Measurements from ENCODE around the gene MCOLN1. TPM values are rescaled to one million over a fixed set of nuclear protein-coding genes. Genes with fewer than 3 reads are reported as not detected.
"Not testable (repeated sequence)": the region's sequence is repeated elsewhere in the genome, so short reads cannot be mapped to it uniquely, and the experiment has no call there.

MCOLN1 gene
- total RNA-seq, 2 experiments from 2014 or later: 7.8 to 18.3 TPM

DNA sequence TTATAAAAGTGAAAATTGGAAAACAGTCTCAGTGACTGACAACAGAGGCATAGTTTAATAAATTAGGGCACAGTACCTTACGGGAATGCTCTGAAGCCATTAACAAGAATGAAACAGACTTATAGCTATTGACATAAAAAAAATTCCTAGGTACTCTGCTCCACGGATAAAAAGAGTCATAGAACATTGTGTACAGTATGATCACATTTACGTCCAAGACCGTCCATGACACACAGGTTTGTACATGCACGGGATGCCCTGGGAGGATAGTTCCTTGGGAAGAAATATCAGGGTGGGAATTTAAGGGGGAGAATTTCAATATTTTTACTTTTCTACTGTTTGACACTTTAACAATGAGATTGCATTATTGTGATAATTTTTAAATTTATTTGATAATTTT lies 48.3 kb downstream of the MCOLN1 start:
- BruUV-seq (replicated peaks): no TSS peak
- Histone ChIP-seq H3K79me2 (ENCODE audit: insufficient read depth, low read depth, low read length) (no peaks in the 10 kb centered on the region), H2AFZ (ENCODE audit: low read length) (no peak overlapping the region), H3K9me2 (ENCODE audit: insufficient read depth, low read length) (no peaks in the 10 kb centered on the region), H3K4me2 (ENCODE audit: low read length) (no peak overlapping the region), H4K20me1 (ENCODE audit: insufficient read depth, low read length) (no peaks in the 10 kb centered on the region), H3K36me3 (ENCODE audit: insufficient read depth, low read length) (no peaks in the 10 kb centered on the region), H3K4me3 (ENCODE audit: low read depth, low read length, poor library complexity, severe bottlenecking) (no peak overlapping the region), H3K9me3 (ENCODE audit: low read length) (no peaks in the 10 kb centered on the region), H3K4me1 (ENCODE audit: insufficient read depth, low read length, poor library complexity, severe bottlenecking) (no peaks in the 10 kb centered on the region), H3K27ac (ENCODE audit: low read depth, low read length, poor library complexity, severe bottlenecking) (no peak overlapping the region)
- ChIA-PET POLR2A (interaction anchor here (0.7 kb wide), 1 partner anchor 53 kb away, joined by 4 read pairs; no protein-coding TSS in a partner anchor), CTCF (ENCODE audit: unreplicated experiment) (no interaction called here)
- TF ChIP-seq EZH2phosphoT487 (IDR thresholded peaks at IDR 0.05; ENCODE audit: borderline replicate concordance, low read depth, low read length) (no peak), CTCF (conservative IDR thresholded peaks at IDR 0.05; ENCODE audit: low read length) (no peak)
- no peak for DNase-seq (ENCODE audit: low spot score)
- intact Hi-C loops (cut with micrococcal nuclease; ENCODE audit: unreplicated experiment): no loop called here

DNA sequence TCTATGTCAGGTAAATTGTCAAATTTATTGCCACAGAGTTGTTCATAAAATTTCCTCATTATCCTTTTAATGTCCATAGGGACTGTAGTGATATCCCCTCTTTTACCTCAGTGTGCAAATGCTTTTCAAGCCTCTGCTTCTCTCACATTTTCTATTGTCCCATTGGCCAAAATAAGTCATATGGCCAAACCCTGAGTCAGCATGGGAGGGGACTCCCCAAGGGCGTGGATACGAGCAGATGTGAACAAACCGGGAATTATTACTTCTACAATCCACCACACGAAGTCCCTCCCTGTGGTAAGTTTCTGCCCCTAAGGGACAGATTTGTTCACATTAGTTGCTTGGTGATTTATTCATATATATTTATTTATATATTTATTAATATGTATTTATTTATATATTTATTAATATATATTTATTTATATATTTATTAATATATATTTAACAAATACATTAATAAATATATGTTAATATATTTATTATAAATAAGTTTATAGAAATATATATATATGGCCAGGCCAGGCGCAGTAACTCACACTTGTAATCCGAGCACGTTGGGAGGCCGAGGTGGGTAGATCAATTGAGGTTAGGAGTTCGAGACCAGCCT lies 53.1 kb downstream of the MCOLN1 start:
- no peaks in the 10 kb centered on the region for H3K4me1 ChIP-seq (ENCODE audit: insufficient read depth, low read length, poor library complexity, severe bottlenecking)
- no peaks in the 10 kb centered on the region for H3K79me2 ChIP-seq (ENCODE audit: insufficient read depth, low read depth, low read length)
- ChIA-PET POLR2A (no interaction called here), CTCF (ENCODE audit: unreplicated experiment) (no interaction called here)
- no peak overlapping the region for H3K27ac ChIP-seq (ENCODE audit: low read depth, low read length, poor library complexity, severe bottlenecking)
- H3K9me2 ChIP-seq (ENCODE audit: insufficient read depth, low read length): no peaks in the 10 kb centered on the region
- no peak overlapping the region for H2AFZ ChIP-seq (ENCODE audit: low read length)
- no peak overlapping the region for H3K4me2 ChIP-seq (ENCODE audit: low read length)
- BruUV-seq (replicated peaks): no TSS peak
- H3K4me3 ChIP-seq (ENCODE audit: low read depth, low read length, poor library complexity, severe bottlenecking): no peak overlapping the region
- intact Hi-C loops (cut with micrococcal nuclease; ENCODE audit: unreplicated experiment): no loop called here
- H4K20me1 ChIP-seq (ENCODE audit: insufficient read depth, low read length): no peaks in the 10 kb centered on the region
- DNase-seq (ENCODE audit: low spot score): no peak
- H3K9me3 ChIP-seq (ENCODE audit: low read length): no peaks in the 10 kb centered on the region
- H3K36me3 ChIP-seq (ENCODE audit: insufficient read depth, low read length): no peaks in the 10 kb centered on the region
- TF ChIP-seq EZH2phosphoT487 (IDR thresholded peaks at IDR 0.05; ENCODE audit: borderline replicate concordance, low read depth, low read length): no peak
- no peak for TF ChIP-seq CTCF (conservative IDR thresholded peaks at IDR 0.05; ENCODE audit: low read length)

DNA sequence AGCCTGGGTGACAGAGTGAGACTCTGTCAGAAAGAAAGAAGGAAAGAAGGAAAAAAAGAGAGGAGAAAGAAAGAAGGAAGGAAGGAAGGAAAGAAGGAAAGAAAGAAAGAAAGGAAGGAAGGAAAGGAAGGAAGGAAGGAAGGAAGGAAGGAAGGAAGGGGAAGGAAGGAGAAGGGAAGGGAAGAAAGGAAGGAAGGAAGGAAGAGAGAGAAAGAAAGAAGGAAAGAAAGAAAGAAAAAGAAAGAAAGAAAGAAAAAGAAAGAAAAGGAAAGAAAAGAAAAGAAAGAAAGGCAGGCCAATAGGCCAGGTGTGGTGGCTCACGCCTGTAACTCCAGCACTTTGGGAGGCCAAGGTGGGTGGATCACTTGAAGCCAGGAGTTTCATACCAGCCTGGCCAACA lies 55.0 kb downstream of the MCOLN1 start:
- intact Hi-C loops (cut with micrococcal nuclease; ENCODE audit: unreplicated experiment); CTCF ChIA-PET (ENCODE audit: unreplicated experiment): not testable (repeated sequence)

More for the DNA sequence above, 55.0 kb downstream of the MCOLN1 start:
- H3K4me1 ChIP-seq (ENCODE audit: insufficient read depth, low read length, poor library complexity, severe bottlenecking); DNase-seq (ENCODE audit: low spot score); H2AFZ ChIP-seq (ENCODE audit: low read length); H3K9me2 ChIP-seq (ENCODE audit: insufficient read depth, low read length); H4K20me1 ChIP-seq (ENCODE audit: insufficient read depth, low read length); H3K4me2 ChIP-seq (ENCODE audit: low read length); POLR2A ChIA-PET; H3K27ac ChIP-seq (ENCODE audit: low read depth, low read length, poor library complexity, severe bottlenecking); H3K36me3 ChIP-seq (ENCODE audit: insufficient read depth, low read length); BruUV-seq (replicated peaks); H3K9me3 ChIP-seq (ENCODE audit: low read length); H3K4me3 ChIP-seq (ENCODE audit: low read depth, low read length, poor library complexity, severe bottlenecking); H3K79me2 ChIP-seq (ENCODE audit: insufficient read depth, low read depth, low read length): not testable (repeated sequence)

Data from OCI-LY7 (cell line).